ENCODE measurements around the gene DAP3.
"Not testable (repeated sequence)": the region's sequence is repeated elsewhere in the genome, so short reads cannot be mapped to it uniquely, and the experiment has no call there.

The DAP3 gene

GRCh38 chr1:155719703-155720102 is 30.8 kb downstream of the DAP3 start:
- DNase-seq (ENCODE audit: extremely low read depth, low read depth) = no peak
- TF ChIP-seq CTCF (IDR thresholded peaks at IDR 0.05; ENCODE audit: low read depth, low read length) = no peak

- no peak for TF ChIP-seq CTCF (IDR thresholded peaks at IDR 0.05; ENCODE audit: low read depth, low read length)
- DNase-seq (ENCODE audit: extremely low read depth, low read depth) = no peak
Observed at GRCh38 chr1:155725142-155725541, 36.3 kb downstream of the DAP3 start.

- peak; percentile 18 for DNase-seq (ENCODE audit: extremely low read depth, low read depth)
- peak; percentile 67 for TF ChIP-seq CTCF (IDR thresholded peaks at IDR 0.05; ENCODE audit: low read depth, low read length)
Observed at GRCh38 chr1:155729031-155729898, 40.4 kb downstream of the DAP3 start.

- no peak for TF ChIP-seq CTCF (IDR thresholded peaks at IDR 0.05; ENCODE audit: low read depth, low read length)
- no peak for DNase-seq (ENCODE audit: extremely low read depth, low read depth)
Observed at GRCh38 chr1:155740995-155741394, 52.1 kb downstream of the DAP3 start.

- DNase-seq (ENCODE audit: extremely low read depth, low read depth) = no peak
Observed at GRCh38 chr1:155741908-155742307, 53.0 kb downstream of the DAP3 start.

GRCh38 chr1:155744711-155745283 is 55.9 kb downstream of the DAP3 start:
- DNase-seq (ENCODE audit: extremely low read depth, low read depth) = no peak

More at GRCh38 chr1:155741908-155742307, 53.0 kb downstream of the DAP3 start:
- TF ChIP-seq CTCF (IDR thresholded peaks at IDR 0.05; ENCODE audit: low read depth, low read length) = no peak

GRCh38 chr1:155745284-155746228 is 56.7 kb downstream of the DAP3 start:
- peak; percentile 94 for DNase-seq (ENCODE audit: extremely low read depth, low read depth)

More at GRCh38 chr1:155744711-155745283, 55.9 kb downstream of the DAP3 start:
- no peak for TF ChIP-seq CTCF (IDR thresholded peaks at IDR 0.05; ENCODE audit: low read depth, low read length)

GRCh38 chr1:155747586-155747985 is 58.7 kb downstream of the DAP3 start:
- not testable (repeated sequence) for DNase-seq (ENCODE audit: extremely low read depth, low read depth)

GRCh38 chr1:155748141-155748540 is 59.2 kb downstream of the DAP3 start:
- not testable (repeated sequence) for DNase-seq (ENCODE audit: extremely low read depth, low read depth)

GRCh38 chr1:155759017-155759416 is 70.1 kb downstream of the DAP3 start:
- DNase-seq (ENCODE audit: extremely low read depth, low read depth) = not testable (repeated sequence)
